ENCODE results near the gene HBP1.

- TF ChIP-seq POLR2AphosphoS5 (IDR thresholded peaks at IDR 0.05; ENCODE audit: low read depth, low read length) (no peak), POLR2A (IDR thresholded peaks at IDR 0.05; ENCODE audit: low read depth, low read length) (no peak), TAF1 (IDR thresholded peaks at IDR 0.05; ENCODE audit: borderline replicate concordance, low read depth, low read length) (no peak)
Measured at GRCh38 chr7:107145067-107145838, 23.6 kb upstream of the HBP1 start.

Measured in GM12892 (cell line).